PFSK-1 (cell line): ENCODE data around the gene PAX4.

ENCODE experiments used
- FOXP2 ChIP-seq: optimal IDR thresholded peaks from 2 replicates; pipeline ENCODE3; 2011; ENCODE audit warnings: borderline replicate concordance, control low read depth, inconsistent platforms; ENCODE audit not compliant: insufficient read depth; ENCODE audit errors: extremely low read length, extremely low read depth
- POLR2AphosphoS5 ChIP-seq: IDR thresholded peaks from 2 replicates; pipeline ENCODE4 v1.6.1; 2012; ENCODE audit warnings: low read depth, mild to moderate bottlenecking, control low read depth, low read length, moderate library complexity
- SIN3A ChIP-seq: IDR thresholded peaks from 2 replicates; pipeline ENCODE4 v1.6.1; 2012; ENCODE audit warnings: mild to moderate bottlenecking, low read length, moderate library complexity, borderline replicate concordance; ENCODE audit not compliant: insufficient read depth
- TAF1 ChIP-seq: IDR thresholded peaks from 2 replicates; pipeline ENCODE4 v1.6.1; 2012; ENCODE audit warnings: low read length, control low read depth, borderline replicate concordance; ENCODE audit not compliant: insufficient read depth
- TF ChIP-seq, protein P1 (sequence below), 2 experiments: IDR thresholded peaks; 2 replicates each; pipeline versions ENCODE4 v1.6.1 to v1.8.0; 2011 to 2012; ENCODE audit warnings: low read depth in 2 of 2, low read length in 2 of 2, control low read depth in 1 of 2, inconsistent platforms in 1 of 2, mild to moderate bottlenecking in 1 of 2, moderate library complexity in 1 of 2; ENCODE audit not compliant: insufficient read depth in 1 of 2

PAX4 gene

DNA sequence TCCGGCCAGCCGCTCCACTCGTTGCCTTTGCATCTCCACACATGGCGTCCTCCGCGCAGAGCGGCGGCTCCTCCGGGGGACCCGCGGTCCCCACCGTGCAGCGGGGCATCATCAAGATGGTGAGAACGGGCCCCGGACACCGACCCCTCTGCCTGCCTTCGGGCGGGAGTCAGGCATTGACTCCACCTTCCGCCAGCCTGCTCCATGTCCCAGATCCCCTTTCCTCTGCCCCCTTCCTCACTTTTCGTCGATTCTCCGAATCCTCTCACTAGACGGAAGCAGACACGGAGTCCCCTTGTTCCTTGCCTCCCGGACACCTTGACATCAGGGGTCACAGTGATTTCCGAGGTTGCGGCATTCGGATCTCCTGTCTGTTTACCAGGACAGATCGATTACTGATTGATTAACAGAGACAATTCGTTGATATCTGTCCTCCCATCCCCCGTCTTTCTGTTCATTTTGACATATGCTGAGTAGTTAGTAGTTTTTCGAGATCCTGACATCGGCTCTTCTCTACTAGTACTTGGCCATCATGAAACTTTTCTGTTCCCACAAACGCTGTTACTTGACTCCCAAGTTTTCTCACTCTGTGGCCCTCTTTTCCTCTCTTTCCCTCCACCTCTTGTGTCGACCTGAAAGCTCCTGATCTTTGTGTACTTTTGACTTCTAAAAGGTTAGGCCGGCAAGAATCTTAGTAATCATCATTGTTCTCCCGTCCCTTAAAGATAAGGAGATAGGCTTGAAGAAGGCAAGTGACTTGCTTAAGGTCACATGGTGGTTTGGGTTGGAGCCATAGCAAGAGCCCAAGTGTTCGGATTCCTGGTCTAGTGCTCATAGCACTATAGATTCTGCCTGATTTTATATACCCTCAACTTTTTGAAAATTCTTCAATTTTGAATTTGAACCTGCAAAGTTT lies 34.6 kb upstream of the PAX4 start:
- TF ChIP-seq, protein P1, sequence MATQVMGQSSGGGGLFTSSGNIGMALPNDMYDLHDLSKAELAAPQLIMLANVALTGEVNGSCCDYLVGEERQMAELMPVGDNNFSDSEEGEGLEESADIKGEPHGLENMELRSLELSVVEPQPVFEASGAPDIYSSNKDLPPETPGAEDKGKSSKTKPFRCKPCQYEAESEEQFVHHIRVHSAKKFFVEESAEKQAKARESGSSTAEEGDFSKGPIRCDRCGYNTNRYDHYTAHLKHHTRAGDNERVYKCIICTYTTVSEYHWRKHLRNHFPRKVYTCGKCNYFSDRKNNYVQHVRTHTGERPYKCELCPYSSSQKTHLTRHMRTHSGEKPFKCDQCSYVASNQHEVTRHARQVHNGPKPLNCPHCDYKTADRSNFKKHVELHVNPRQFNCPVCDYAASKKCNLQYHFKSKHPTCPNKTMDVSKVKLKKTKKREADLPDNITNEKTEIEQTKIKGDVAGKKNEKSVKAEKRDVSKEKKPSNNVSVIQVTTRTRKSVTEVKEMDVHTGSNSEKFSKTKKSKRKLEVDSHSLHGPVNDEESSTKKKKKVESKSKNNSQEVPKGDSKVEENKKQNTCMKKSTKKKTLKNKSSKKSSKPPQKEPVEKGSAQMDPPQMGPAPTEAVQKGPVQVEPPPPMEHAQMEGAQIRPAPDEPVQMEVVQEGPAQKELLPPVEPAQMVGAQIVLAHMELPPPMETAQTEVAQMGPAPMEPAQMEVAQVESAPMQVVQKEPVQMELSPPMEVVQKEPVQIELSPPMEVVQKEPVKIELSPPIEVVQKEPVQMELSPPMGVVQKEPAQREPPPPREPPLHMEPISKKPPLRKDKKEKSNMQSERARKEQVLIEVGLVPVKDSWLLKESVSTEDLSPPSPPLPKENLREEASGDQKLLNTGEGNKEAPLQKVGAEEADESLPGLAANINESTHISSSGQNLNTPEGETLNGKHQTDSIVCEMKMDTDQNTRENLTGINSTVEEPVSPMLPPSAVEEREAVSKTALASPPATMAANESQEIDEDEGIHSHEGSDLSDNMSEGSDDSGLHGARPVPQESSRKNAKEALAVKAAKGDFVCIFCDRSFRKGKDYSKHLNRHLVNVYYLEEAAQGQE (IDR thresholded peaks at IDR 0.05; ENCODE audit: insufficient read depth in 1 of 2, low read depth in 2 of 2, low read length in 2 of 2), result no peak
- no peak for TF ChIP-seq TAF1
- TF ChIP-seq FOXP2, result no peak
- 0 out of 2 replicates have a peak, but pooled peaks have one; percentile 57 for TF ChIP-seq SIN3A
- TF ChIP-seq POLR2AphosphoS5, result no peak

GRCh38 chr7:127651556-127652332 lies 33.8 kb upstream of the PAX4 start, which contains the start of gene SND1:
SND1 (plus strand) TSS chr7:127652194; CDS start chr7:127652374, 180 bp downstream.
- peak; percentile 95 for TF ChIP-seq POLR2AphosphoS5
- TF ChIP-seq, protein P1 (IDR thresholded peaks at IDR 0.05; ENCODE audit: insufficient read depth in 1 of 2, low read depth in 2 of 2, low read length in 2 of 2), result 0 out of 4 replicates have a peak, but pooled peaks of 1 of the 2 experiments have one; percentile 9
- TF ChIP-seq FOXP2, result peak; percentile 33
- no peak; the same call in 1 of the 2 replicates for TF ChIP-seq SIN3A
- peak; percentile 78; the same call in 1 of the 2 replicates for TF ChIP-seq TAF1

GRCh38 chr7:127650847-127651555 lies 33.1 kb upstream of the PAX4 start:
- TF ChIP-seq TAF1, result no peak
- no peak for TF ChIP-seq SIN3A
- TF ChIP-seq, protein P1 (IDR thresholded peaks at IDR 0.05; ENCODE audit: insufficient read depth in 1 of 2, low read depth in 2 of 2, low read length in 2 of 2), result no peak
- no peak for TF ChIP-seq FOXP2
- no peak for TF ChIP-seq POLR2AphosphoS5

GRCh38 chr7:127648986-127649385 lies 31.0 kb upstream of the PAX4 start:
- no peak for TF ChIP-seq FOXP2
- TF ChIP-seq, protein P1 (IDR thresholded peaks at IDR 0.05; ENCODE audit: insufficient read depth in 1 of 2, low read depth in 2 of 2, low read length in 2 of 2), result no peak
- TF ChIP-seq POLR2AphosphoS5, result no peak
- no peak for TF ChIP-seq TAF1
- no peak for TF ChIP-seq SIN3A
